ENCODE results near the gene OSBPL3. TPM values are rescaled to one million over a fixed set of nuclear protein-coding genes. Genes with fewer than 3 reads are reported as not detected.

Gene OSBPL3
- total RNA-seq, 4 donors from 2014 or later = 8.9 to 22.6 (median 13.7) TPM

GRCh38 chr7:24752073-24752800, 227.7 kb downstream of the OSBPL3 start:
- H3K36me3 ChIP-seq = no peaks in the 10 kb centered on the region
- no peaks in the 10 kb centered on the region for H3K9me3 ChIP-seq
- TF ChIP-seq CTCF (IDR thresholded peaks at IDR 0.05) = no peak
- TF ChIP-seq POLR2A (IDR thresholded peaks at IDR 0.05) = no peak
- H3K4me1 ChIP-seq = peaks cover 9 to 20% (median 10%) of the 10 kb centered on the region in 3 donors
- H3K27ac ChIP-seq = no peak overlapping the region
- DNase-seq = no peak
- intact Hi-C loops (cut with DNase I) = no loop called here
- 57 to 72% methylated on average over 3 of the region's 3 CpGs for WGBS, 2 donors
- H3K27me3 ChIP-seq = peaks cover 0 to 14% (median 0%) of the 10 kb centered on the region in 4 donors
- no peak overlapping the region for H3K4me3 ChIP-seq

GRCh38 chr7:24751484-24751883, 228.5 kb downstream of the OSBPL3 start:
- TF ChIP-seq CTCF (IDR thresholded peaks at IDR 0.05) = no peak
- TF ChIP-seq POLR2A (IDR thresholded peaks at IDR 0.05) = no peak
- 93 to 95% methylated on average over 1 of the region's 1 CpG for whole genome bisulfite sequencing, 2 donors
- Histone ChIP-seq H3K4me3 (no peak overlapping the region), H3K4me1 (peaks cover 6 to 13% (median 7%) of the 10 kb centered on the region in 3 donors), H3K9me3 (no peaks in the 10 kb centered on the region), H3K27ac (no peak overlapping the region), H3K27me3 (peaks cover 0 to 6% (median 0%) of the 10 kb centered on the region in 4 donors), H3K36me3 (no peaks in the 10 kb centered on the region)
- no peak for DNase-seq
- intact Hi-C loops (cut with DNase I) = no loop called here

GRCh38 chr7:24750441-24751055, 229.4 kb downstream of the OSBPL3 start:
- Histone ChIP-seq H3K4me3 (no peak overlapping the region), H3K4me1 (peaks cover 0 to 3% (median 0%) of the 10 kb centered on the region in 3 donors), H3K36me3 (no peaks in the 10 kb centered on the region), H3K27me3 (no peaks in the 10 kb centered on the region), H3K9me3 (no peaks in the 10 kb centered on the region), H3K27ac (no peak overlapping the region)
- intact Hi-C loops (cut with DNase I) = no loop called here
- DNase-seq = no peak
- no peak for TF ChIP-seq POLR2A (IDR thresholded peaks at IDR 0.05)
- TF ChIP-seq CTCF (IDR thresholded peaks at IDR 0.05) = no peak
- WGBS, 2 donors = 85 to 96% methylated on average over 3 of the region's 3 CpGs

- Histone ChIP-seq H3K9me3 (no peaks in the 10 kb centered on the region), H3K4me1 (no peaks in the 10 kb centered on the region), H3K27me3 (no peaks in the 10 kb centered on the region), H3K4me3 (no peak overlapping the region), H3K27ac (no peak overlapping the region), H3K36me3 (no peaks in the 10 kb centered on the region)
- WGBS, 2 donors = 89 to 98% methylated on average over 2 of the region's 2 CpGs
- no peak for DNase-seq
- TF ChIP-seq CTCF (IDR thresholded peaks at IDR 0.05) (no peak), POLR2A (IDR thresholded peaks at IDR 0.05) (no peak)
- intact Hi-C loops (cut with DNase I) = no loop called here
These were observed 231.5 kb downstream of the OSBPL3 start for GRCh38 chr7:24748521-24748920.

Other genes starting within 250 kb of the OSBPL3 start
- 10 to 100 TPM in 2 of 4 donors, 1 to 10 TPM in 1, under 1 TPM in 1; 0.87 to 16.3 (median 10.4) TPM for gene GSDME, start 222.7 kb downstream of the OSBPL3 start, total RNA-seq
- 100 to 1,000 TPM in 1 of 4 donors, 10 to 100 TPM in 3; 48.1 to 117 (median 72.8) TPM for gene CYCS, start 145.1 kb upstream of the OSBPL3 start, total RNA-seq
- gene NPVF, start 248.3 kb upstream of the OSBPL3 start, total RNA-seq = not detected

Data from esophagus squamous epithelium (tissue), 5 donors.